GM12892 (cell line): ENCODE data around the gene RAB15.

Experiments used
- POLR2A ChIP-seq: IDR thresholded peaks from 2 replicates; pipeline ENCODE4 v1.6.1; 2011; ENCODE audit warnings: low read depth, low read length, control low read depth
- POLR2AphosphoS5 ChIP-seq: IDR thresholded peaks from 2 replicates; pipeline ENCODE4 v1.6.1; 2011; ENCODE audit warnings: low read depth, low read length, control low read depth
- TAF1 ChIP-seq: IDR thresholded peaks from 2 replicates; pipeline ENCODE4 v1.6.1; 2011; ENCODE audit warnings: low read depth, mild to moderate bottlenecking, control low read depth, low read length, borderline replicate concordance

DNA sequence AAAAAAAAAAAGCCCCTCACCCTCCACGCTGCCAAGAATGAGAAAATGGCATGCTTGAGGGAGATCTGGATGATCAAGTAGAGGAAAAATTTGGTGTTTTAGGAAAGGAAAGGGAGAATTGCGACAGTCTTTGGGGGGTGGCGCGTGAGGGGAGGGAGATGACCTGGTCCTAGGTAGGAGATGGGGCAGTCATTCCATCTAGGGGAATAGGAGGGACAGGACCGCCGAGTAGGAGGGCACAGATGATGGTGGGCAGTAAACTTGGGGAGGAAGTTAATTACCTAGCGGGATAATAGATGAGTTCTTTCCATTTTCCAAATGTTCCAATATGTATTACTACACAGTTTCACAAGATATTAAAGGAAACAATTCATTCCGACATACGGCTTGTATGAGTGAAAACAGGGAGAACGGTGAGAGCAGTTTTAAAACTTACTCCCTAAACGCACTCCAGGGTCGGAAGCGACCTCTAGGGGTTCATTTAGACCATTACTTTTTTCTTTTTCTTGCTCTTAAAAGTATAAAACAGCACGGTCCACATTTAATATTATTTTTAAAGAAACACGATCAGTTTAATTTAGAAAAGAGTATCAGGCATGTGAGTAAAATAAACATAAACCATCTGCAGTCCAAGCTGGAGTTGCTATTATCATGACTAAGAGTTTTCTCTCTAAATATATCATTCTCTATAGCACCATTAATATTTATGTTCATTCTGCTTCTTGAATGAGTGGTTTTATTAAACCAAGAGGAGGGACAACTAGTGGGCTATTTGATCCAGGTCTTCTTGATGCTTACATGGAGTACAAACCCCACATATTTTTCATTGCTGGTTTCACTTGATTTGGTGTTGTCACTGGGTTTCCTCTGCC, 11.5 kb upstream of the RAB15 start:
- TF ChIP-seq POLR2A (no peak), POLR2AphosphoS5 (no peak), TAF1 (no peak)
